ENCODE data around the gene HES4. TPM values are rescaled to one million over a fixed set of nuclear protein-coding genes. Genes with fewer than 3 reads are reported as not detected.

HES4 gene
- polyA plus RNA-seq, 1 experiment, result 10.8 TPM

DNA sequence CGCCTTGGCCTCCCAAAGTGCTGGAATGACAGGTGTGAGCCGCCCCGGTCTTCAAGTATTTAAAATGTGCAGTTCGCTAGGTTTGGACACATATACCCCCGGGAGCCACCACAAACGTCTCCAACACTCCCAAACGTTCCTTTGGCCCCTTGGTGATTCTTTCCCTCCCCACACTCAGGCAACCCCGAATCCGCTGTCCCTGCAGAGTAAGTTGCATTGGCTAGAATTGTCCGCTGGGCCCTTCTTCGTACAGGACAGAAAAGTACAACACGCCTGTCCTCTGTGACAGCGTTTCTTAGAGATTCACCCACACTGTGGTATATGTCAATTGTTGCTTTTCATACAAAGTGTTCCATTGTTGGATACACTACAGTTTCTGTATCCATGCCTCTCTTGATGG, 14.8 kb downstream of the HES4 start:
- CTCF ChIA-PET, result interaction anchor here (0.7 to 9.5 kb wide), 17 partner anchors 8 to 137 kb away, joined by 3 to 157 read pairs (median 6); partner anchors contain the start of genes HES4 and PLEKHN1
- no peak for TF ChIP-seq CTCF (IDR thresholded peaks at IDR 0.05; ENCODE audit: insufficient read depth, low read depth, low read length)
- Histone ChIP-seq H3K36me3 (ENCODE audit: control insufficient read depth, insufficient read depth, low read length) (no peaks in the 10 kb centered on the region), H3K27me3 (ENCODE audit: control insufficient read depth, insufficient read depth, low read length) (0 out of 2 replicates have a peak, but pooled peaks cover 1% of the 10 kb centered on the region), H3K4me3 (ENCODE audit: low read depth, low read length) (no peak overlapping the region)
- POLR2A ChIA-PET, result no interaction called here
- DNase-seq (ENCODE audit: low read depth), result no peak

GRCh38 chr1:984476-984814, 15.5 kb downstream of the HES4 start:
- ChIA-PET CTCF (interaction anchor here (0.6 to 9.5 kb wide), 29 partner anchors 8 to 276 kb away, joined by 3 to 157 read pairs (median 5); partner anchors contain the start of genes HES4, ISG15, NOC2L and PLEKHN1), POLR2A (interaction anchor here (0.6 kb wide), 1 partner anchor 334 kb away, joined by 15 read pairs; no protein-coding TSS in a partner anchor)
- Histone ChIP-seq H3K4me3 (ENCODE audit: low read depth, low read length) (0 out of 2 replicates have a peak overlapping the region, but pooled peaks have one; percentile 21), H3K27me3 (ENCODE audit: control insufficient read depth, insufficient read depth, low read length) (0 out of 2 replicates have a peak, but pooled peaks cover under 1% of the 10 kb centered on the region), H3K36me3 (ENCODE audit: control insufficient read depth, insufficient read depth, low read length) (no peaks in the 10 kb centered on the region)
- DNase-seq (ENCODE audit: low read depth), result no peak
- no peak for TF ChIP-seq CTCF (IDR thresholded peaks at IDR 0.05; ENCODE audit: insufficient read depth, low read depth, low read length)

GRCh38 chr1:983798-984475, 16.0 kb downstream of the HES4 start:
- ChIA-PET POLR2A (no interaction called here), CTCF (interaction anchor here (0.6 to 9.5 kb wide), 33 partner anchors 8 to 387 kb away, joined by 3 to 157 read pairs (median 5); partner anchors contain the start of genes HES4, ISG15, NOC2L and PLEKHN1)
- 0 out of 2 replicates have a peak overlapping the region, but pooled peaks have one; percentile 21 for H3K4me3 ChIP-seq (ENCODE audit: low read depth, low read length)
- no peak for DNase-seq (ENCODE audit: low read depth)
- H3K36me3 ChIP-seq (ENCODE audit: control insufficient read depth, insufficient read depth, low read length), result no peaks in the 10 kb centered on the region
- no peaks in the 10 kb centered on the region for H3K27me3 ChIP-seq (ENCODE audit: control insufficient read depth, insufficient read depth, low read length)
- peak; percentile 96 for TF ChIP-seq CTCF (IDR thresholded peaks at IDR 0.05; ENCODE audit: insufficient read depth, low read depth, low read length)

- H3K27me3 ChIP-seq (ENCODE audit: control insufficient read depth, insufficient read depth, low read length), result no peaks in the 10 kb centered on the region
- ChIA-PET CTCF (interaction anchor here (0.6 to 9.5 kb wide), 14 partner anchors 11 to 388 kb away, joined by 3 to 157 read pairs (median 7); partner anchors contain the start of genes HES4 and ISG15), POLR2A (no interaction called here)
- no peaks in the 10 kb centered on the region for H3K36me3 ChIP-seq (ENCODE audit: control insufficient read depth, insufficient read depth, low read length)
- no peak overlapping the region for H3K4me3 ChIP-seq (ENCODE audit: low read depth, low read length)
- DNase-seq (ENCODE audit: low read depth), result no peak
- no peak for TF ChIP-seq CTCF (IDR thresholded peaks at IDR 0.05; ENCODE audit: insufficient read depth, low read depth, low read length)
Measured at GRCh38 chr1:982765-983436, 17.0 kb downstream of the HES4 start.

DNA sequence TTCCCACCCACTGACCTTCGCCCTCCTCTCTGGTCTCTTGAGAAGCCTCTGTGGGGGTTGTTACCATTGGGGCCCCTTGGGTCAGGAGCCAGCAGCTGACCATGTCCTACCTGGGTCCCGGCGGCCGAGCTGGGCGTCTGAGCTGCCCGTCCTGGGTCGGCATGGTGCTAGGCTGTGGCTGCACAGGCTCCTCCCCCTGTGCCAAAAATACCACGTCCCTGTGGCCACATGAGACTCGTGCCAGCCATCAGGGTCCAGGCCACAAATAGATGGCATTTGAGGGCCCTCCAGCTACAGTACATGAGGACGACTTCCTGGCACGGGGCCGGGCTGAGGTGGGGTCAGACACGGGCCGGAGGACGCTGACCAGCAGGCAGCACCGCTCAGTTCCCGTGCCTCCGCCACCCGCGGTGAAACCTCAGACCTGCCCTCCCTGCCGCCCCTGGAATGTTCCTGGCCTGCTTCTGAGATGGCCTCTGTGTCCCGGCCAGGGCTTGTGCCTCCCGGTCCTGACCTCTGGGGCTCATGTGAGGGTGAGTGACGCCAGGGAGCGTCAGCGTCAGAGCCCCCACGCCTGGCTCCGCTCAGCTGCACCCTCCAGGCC, 17.8 kb downstream of the HES4 start, which contains the start of gene PERM1:
PERM1 (minus strand) TSS at position 139 of the 604 bp plus-strand sequence. CDS start 1,064 bp downstream, outside the sequence.
- CTCF ChIA-PET, result interaction anchor here (0.7 to 9.5 kb wide), 8 partner anchors 12 to 88 kb away, joined by 3 to 157 read pairs (median 22); partner anchors contain the start of gene HES4
- no peak for TF ChIP-seq CTCF (IDR thresholded peaks at IDR 0.05; ENCODE audit: insufficient read depth, low read depth, low read length)
- no peak for DNase-seq (ENCODE audit: low read depth)
- Histone ChIP-seq H3K36me3 (ENCODE audit: control insufficient read depth, insufficient read depth, low read length) (no peaks in the 10 kb centered on the region), H3K27me3 (ENCODE audit: control insufficient read depth, insufficient read depth, low read length) (no peaks in the 10 kb centered on the region), H3K4me3 (ENCODE audit: low read depth, low read length) (no peak within 1 kb of the TSS)
- POLR2A ChIA-PET, result no interaction called here

Measured in BJ (cell line).